Measurements from ENCODE around the gene MBD6. TPM values are rescaled to one million over a fixed set of nuclear protein-coding genes. Genes with fewer than 3 reads are reported as not detected.
"Not testable (repeated sequence)": the region's sequence is repeated elsewhere in the genome, so short reads cannot be mapped to it uniquely, and the experiment has no call there.

Gene MBD6
- total RNA-seq, 1 donor from 2014 or later = 63.3 TPM

DNA sequence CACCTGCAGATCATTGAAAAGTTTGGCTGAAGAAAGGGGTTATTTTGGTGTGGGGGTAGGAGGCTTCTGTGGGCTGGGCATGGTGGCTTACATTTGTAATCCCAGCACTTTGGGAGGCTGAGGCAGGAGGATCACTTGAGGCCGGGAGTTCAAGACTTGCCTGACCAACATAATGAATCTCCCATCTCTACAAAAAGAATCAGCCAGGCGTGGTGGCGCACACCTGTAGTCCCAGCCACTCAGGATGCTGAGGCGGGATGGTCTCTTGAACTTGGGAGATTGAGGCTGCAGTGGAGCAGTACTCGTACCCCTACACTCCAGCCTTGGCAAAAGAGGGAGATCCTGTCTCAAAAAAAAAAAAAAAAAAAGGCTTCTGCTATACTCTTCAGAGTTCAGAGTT, 9.4 kb upstream of the MBD6 start:
- Mint-ChIP-seq H3K36me3 (ENCODE audit: low read depth) (peaks cover 67% of the 10 kb centered on the region), H3K4me3 (no peak overlapping the region), H3K27me3 (ENCODE audit: insufficient read depth) (no peaks in the 10 kb centered on the region), H3K9me3 (no peaks in the 10 kb centered on the region), H3K27ac (peak overlapping the region; percentile 74), H3K4me1 (ENCODE audit: low read depth) (peaks cover 39% of the 10 kb centered on the region)
- intact Hi-C loops (cut with micrococcal nuclease) = no loop called here
- DNase-seq (ENCODE audit: low spot score) = no peak

DNA sequence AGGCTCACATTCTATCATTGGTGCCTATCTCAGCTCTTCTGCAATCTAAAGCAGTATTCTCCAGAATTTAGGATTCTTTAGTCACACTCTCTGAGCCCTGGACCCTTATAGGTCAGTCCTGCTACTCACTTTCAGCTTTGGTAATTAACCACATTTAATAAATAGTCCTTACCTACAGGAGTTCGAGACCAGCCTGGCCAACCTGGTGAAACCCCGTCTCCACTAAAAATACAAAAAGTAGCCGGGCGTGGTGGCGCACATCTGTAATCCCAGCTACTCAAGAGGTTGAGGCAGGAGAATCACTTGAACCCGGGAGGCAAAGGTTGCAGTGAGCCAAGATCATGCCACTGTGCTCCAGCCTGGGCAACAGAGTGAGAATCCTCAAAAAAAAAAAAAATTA, 8.9 kb upstream of the MBD6 start:
- H3K27me3 Mint-ChIP-seq (ENCODE audit: insufficient read depth); intact Hi-C loops (cut with micrococcal nuclease); DNase-seq (ENCODE audit: low spot score); H3K9me3 Mint-ChIP-seq; H3K27ac Mint-ChIP-seq; H3K4me3 Mint-ChIP-seq: not testable (repeated sequence)
- peaks cover 43% of the 10 kb centered on the region for H3K4me1 Mint-ChIP-seq (ENCODE audit: low read depth)
- peaks cover 70% of the 10 kb centered on the region for H3K36me3 Mint-ChIP-seq (ENCODE audit: low read depth)

DNA sequence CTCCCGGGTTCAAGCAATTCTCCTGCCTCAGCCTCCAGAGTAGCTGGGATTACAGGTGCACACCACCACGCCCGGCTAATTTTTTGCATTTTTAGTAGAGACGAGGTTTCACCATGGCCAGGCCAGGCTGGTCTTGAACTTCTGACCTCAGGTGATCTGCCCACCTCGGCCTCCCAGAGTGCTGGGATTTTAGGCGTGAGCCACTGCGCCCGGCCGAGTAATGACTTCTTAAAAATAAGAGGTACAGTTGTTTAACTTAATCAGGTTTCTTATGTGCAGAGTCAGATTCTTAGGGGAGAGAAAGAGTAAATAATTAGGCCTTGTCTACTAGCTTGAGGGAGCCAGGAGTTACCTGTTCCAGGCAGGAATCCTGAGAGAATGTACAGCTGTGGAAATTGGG, 8.4 kb upstream of the MBD6 start:
- peaks cover 49% of the 10 kb centered on the region for H3K4me1 Mint-ChIP-seq (ENCODE audit: low read depth)
- H3K9me3 Mint-ChIP-seq; H3K4me3 Mint-ChIP-seq; intact Hi-C loops (cut with micrococcal nuclease); H3K27me3 Mint-ChIP-seq (ENCODE audit: insufficient read depth); DNase-seq (ENCODE audit: low spot score); H3K27ac Mint-ChIP-seq: not testable (repeated sequence)
- peaks cover 71% of the 10 kb centered on the region for H3K36me3 Mint-ChIP-seq (ENCODE audit: low read depth)

DNA sequence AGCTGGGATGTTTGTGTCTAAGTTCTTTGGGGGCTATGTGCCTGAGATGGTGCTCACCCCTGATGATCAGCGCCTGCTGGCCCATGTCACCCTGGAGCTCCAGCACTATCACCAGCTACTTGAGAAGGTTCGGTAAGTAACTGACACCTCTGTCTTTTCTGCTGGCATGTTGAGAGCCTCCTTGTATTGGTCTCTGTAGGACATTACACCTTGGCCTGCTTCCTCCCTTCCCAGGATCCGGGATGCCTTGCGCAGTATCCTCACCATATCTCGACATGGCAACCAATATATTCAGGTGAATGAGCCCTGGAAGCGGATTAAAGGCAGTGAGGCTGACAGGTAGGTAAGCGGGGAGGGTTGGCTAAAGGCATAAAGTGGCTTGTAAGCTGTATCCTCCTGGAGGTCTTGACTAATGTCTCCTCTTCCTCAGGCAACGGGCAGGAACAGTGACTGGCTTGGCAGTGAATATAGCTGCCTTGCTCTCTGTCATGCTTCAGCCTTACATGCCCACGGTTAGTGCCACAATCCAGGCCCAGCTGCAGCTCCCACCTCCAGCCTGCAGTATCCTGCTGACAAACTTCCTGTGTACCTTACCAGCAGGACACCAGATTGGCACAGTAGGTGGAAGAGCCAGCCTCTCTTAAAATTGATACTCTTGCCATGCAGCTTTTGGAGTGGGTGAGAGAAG, 7.8 kb upstream of the MBD6 start:
- peak overlapping the region; percentile 40 for H3K27ac Mint-ChIP-seq
- intact Hi-C loops (cut with micrococcal nuclease) = no loop called here
- no peaks in the 10 kb centered on the region for H3K9me3 Mint-ChIP-seq
- DNase-seq (ENCODE audit: low spot score) = no peak
- peaks cover 52% of the 10 kb centered on the region for H3K4me1 Mint-ChIP-seq (ENCODE audit: low read depth)
- no peaks in the 10 kb centered on the region for H3K27me3 Mint-ChIP-seq (ENCODE audit: insufficient read depth)
- no peak overlapping the region for H3K4me3 Mint-ChIP-seq
- peaks cover 71% of the 10 kb centered on the region for H3K36me3 Mint-ChIP-seq (ENCODE audit: low read depth)

DNA sequence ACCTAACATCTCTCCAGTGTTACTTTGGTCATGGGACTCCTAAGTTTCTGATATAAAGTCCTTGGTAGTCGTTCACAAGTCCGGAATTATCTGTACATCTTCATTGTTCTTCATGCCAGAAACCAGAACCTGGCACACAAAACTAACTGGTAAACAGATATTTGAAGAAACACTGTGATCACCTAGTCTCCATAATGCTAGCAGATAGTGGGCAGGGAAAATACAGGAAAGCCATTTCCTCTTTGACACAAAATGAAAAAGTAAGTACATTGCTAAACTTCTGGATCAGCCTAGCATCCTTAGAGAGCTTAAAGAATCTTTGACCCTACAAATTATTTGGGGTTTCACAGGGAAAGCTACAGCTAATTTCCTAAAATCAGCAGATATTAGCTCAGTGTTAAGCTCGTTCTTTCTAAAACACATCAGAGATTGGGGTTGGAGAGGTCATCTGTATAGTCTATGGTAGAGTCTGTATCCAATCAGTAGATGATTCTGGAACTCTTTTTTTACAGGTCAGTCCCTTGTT, 7.2 kb upstream of the MBD6 start:
- Mint-ChIP-seq H3K27ac (no peak overlapping the region), H3K27me3 (ENCODE audit: insufficient read depth) (no peaks in the 10 kb centered on the region), H3K9me3 (no peaks in the 10 kb centered on the region), H3K36me3 (ENCODE audit: low read depth) (peaks cover 72% of the 10 kb centered on the region), H3K4me3 (no peak overlapping the region), H3K4me1 (ENCODE audit: low read depth) (peaks cover 52% of the 10 kb centered on the region)
- intact Hi-C loops (cut with micrococcal nuclease) = no loop called here
- DNase-seq (ENCODE audit: low spot score) = no peak

DNA sequence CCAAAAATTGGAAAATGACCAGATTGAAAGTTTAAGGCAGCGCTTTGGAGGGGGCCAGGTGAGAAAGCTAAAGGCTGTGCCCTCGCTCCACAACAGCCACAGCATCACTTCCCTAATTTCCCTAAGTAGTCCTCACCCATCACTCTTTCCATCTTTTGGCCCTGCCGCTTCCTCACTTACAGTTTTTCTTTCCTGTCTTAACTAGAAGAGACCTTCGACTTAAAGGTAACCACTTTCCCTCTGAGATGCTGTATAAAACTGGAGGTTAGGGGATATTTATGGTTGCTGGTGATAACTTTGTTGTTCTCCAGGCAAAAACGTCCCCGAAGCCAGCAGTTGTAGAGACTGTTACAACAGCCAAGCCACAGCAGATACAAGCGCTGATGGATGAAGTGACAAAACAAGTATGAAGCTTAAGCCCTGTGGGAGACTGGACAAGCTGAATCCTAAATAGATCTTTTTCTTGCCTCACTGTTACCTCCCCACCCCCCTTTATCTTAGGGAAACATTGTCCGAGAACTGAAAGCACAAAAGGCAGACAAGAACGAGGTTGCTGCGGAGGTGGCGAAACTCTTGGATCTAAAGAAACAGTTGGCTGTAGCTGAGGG, 6.6 kb upstream of the MBD6 start:
- Mint-ChIP-seq H3K4me1 (ENCODE audit: low read depth) (peaks cover 55% of the 10 kb centered on the region), H3K9me3 (no peaks in the 10 kb centered on the region), H3K27ac (no peak overlapping the region), H3K36me3 (ENCODE audit: low read depth) (peaks cover 72% of the 10 kb centered on the region), H3K4me3 (no peak overlapping the region), H3K27me3 (ENCODE audit: insufficient read depth) (no peaks in the 10 kb centered on the region)
- intact Hi-C loops (cut with micrococcal nuclease) = no loop called here
- DNase-seq (ENCODE audit: low spot score) = no peak

DNA sequence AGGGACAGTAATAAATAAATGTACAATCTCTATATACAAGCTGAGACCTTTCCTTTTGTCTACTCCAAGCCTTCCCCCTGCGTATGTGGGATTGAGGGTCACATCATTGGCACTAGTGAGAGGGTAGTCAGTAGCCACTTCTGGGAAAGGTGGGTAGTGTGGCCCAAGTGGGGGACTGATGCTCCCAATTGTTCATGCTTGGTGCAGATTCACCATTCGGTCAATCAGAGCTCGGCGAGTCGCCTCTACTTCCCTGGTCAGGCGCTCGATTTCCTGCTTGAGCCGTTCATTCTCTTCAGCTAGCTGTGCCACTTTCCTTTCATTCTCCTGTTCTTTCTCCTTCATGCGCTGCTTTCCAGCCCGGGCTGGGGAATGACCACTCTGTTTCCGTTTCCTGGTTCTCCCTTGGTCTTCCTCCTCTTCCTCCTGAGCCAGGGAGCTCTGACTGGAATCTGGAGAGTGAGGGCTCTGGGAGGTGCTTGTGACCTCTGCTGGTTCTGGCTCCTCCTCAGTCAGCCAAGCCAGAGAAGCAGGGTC, 5.9 kb upstream of the MBD6 start:
- Mint-ChIP-seq H3K4me1 (ENCODE audit: low read depth) (peaks cover 57% of the 10 kb centered on the region), H3K36me3 (ENCODE audit: low read depth) (peaks cover 66% of the 10 kb centered on the region), H3K4me3 (no peak overlapping the region), H3K27me3 (ENCODE audit: insufficient read depth) (no peaks in the 10 kb centered on the region), H3K9me3 (no peaks in the 10 kb centered on the region), H3K27ac (peak overlapping the region; percentile 67)
- intact Hi-C loops (cut with micrococcal nuclease) = no loop called here
- DNase-seq (ENCODE audit: low spot score) = no peak

DNA sequence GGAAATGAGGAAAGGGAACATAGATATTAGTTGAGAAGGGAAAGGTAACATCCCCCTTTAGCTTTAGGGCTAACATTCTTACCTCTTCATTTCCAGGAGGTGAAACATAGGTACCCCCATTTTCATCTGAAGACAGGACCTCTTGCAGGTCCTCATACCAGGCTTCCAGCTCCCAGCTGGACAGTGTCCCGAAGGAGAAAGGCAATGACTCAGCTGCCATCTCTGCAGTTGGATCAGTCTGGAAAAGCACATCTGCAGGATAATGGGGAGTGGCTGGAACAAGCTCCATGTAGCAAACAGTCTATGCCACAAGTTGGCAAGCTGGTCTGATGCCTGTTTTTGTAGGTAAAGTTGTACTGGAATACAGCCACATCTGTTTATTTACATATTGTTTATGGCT, 5.4 kb upstream of the MBD6 start:
- no peaks in the 10 kb centered on the region for H3K27me3 Mint-ChIP-seq (ENCODE audit: insufficient read depth)
- no peak for DNase-seq (ENCODE audit: low spot score)
- peaks cover 62% of the 10 kb centered on the region for H3K36me3 Mint-ChIP-seq (ENCODE audit: low read depth)
- no peaks in the 10 kb centered on the region for H3K9me3 Mint-ChIP-seq
- peak overlapping the region; percentile 67 for H3K27ac Mint-ChIP-seq
- peak overlapping the region; percentile 19 for H3K4me3 Mint-ChIP-seq
- peaks cover 57% of the 10 kb centered on the region for H3K4me1 Mint-ChIP-seq (ENCODE audit: low read depth)
- intact Hi-C loops (cut with micrococcal nuclease) = no loop called here

DNA sequence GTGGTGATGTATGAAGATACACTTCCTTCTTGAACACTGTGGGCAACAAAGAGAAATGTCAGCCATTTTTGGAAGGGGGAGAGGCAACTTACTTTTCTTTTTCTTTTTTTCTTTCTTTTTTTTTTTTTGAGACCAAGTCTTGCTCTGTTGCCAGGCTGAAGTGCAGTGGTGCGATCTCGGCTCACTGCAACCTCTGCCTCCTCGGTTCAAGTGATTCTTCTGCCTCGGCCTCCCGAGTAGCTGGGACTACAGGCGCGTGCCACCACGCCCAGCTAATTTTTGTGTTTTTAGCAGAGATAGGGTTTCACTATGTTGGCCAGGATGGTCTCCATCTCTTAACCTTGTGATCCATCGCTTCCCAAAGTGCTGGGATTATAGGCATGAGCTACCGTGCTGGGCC, 4.9 kb upstream of the MBD6 start:
- H3K9me3 Mint-ChIP-seq; H3K27me3 Mint-ChIP-seq (ENCODE audit: insufficient read depth); intact Hi-C loops (cut with micrococcal nuclease); DNase-seq (ENCODE audit: low spot score): not testable (repeated sequence)
- Mint-ChIP-seq H3K4me3 (peak overlapping the region; percentile 22), H3K4me1 (ENCODE audit: low read depth) (peaks cover 53% of the 10 kb centered on the region), H3K27ac (peak overlapping the region; percentile 67), H3K36me3 (ENCODE audit: low read depth) (peaks cover 56% of the 10 kb centered on the region)

DNA sequence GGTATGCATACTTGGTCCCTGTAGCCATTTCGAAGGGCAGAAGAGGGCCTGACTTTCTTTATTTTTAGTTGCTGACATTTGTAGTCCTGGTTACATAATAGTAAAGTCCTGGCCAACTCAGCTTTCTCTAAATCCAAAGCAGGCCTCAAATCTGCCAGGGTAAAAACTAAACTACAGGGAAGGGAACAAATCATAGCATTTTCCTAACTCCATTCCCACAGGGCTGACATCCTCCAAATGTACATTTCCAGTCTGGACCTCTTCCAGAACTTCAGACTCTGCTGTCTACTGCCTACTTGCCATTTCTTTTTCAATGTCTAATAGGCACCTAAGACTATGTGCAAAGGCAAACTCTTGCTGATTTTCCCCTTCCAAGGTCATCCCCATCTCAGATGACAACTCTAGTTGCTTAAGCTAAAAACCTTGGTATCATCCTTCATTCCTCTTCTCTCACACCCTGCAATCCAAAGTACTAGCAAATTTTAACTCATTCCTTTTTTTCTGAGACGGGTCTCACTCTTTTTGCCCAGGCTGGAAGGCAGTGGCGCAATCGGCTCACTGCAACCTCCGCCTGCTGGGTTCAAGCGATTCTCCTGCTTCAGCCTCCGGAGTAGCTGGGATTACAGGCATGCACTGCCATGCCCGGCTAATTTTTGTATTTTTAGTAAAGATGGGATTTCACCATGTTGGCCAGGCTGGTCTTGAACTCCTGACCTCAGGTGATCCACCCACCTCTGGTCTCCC, 4.3 kb upstream of the MBD6 start:
- H3K27ac Mint-ChIP-seq = no peak overlapping the region
- peaks cover 50% of the 10 kb centered on the region for H3K4me1 Mint-ChIP-seq (ENCODE audit: low read depth)
- DNase-seq (ENCODE audit: low spot score) = no peak
- peak overlapping the region; percentile 97 for H3K4me3 Mint-ChIP-seq
- H3K36me3 Mint-ChIP-seq (ENCODE audit: low read depth) = peaks cover 50% of the 10 kb centered on the region
- intact Hi-C loops (cut with micrococcal nuclease) = no loop called here
- H3K27me3 Mint-ChIP-seq (ENCODE audit: insufficient read depth) = no peaks in the 10 kb centered on the region
- no peaks in the 10 kb centered on the region for H3K9me3 Mint-ChIP-seq

DNA sequence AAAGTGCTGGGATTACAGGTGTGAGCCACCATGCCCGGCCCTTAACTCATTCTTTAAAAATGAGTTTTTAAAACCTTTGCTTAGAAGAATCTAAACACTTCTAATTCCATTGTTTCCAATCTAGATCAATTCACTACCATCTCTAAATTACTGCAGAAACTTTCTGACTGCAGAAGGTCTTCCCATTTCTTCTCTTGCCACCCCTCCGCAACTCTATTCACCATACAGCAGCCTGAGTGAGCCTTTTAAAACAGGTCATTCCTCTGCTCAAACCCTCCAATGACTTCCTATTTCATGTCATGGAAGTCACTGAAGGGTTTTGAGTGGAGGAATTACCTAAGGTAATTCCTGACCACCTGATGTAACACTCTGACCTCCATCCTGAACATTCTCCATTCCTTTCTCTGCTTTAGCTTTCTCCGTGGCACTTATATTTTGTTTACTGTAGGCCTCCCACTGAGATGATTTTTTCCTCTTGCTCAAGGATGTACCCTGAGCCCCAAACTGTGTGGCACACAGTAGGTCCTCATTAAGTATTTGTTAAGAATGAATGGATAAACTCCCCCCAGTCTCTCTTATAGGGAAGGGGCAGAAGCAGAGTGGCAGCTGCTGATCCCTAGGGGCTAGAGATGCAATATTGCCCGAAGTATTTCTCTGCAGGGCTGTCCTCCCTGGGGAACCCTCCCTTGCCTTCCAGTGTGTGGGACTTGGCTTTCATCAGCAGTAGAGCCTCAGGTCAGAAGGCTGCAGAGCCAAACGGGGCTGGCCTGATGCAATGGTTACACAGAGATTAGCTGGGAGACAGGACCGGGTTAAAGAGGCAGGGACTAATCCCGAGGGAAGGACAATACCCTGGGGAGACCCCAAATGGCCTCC, 3.5 kb upstream of the MBD6 start:
- peaks cover 57% of the 10 kb centered on the region for H3K4me1 Mint-ChIP-seq (ENCODE audit: low read depth)
- peaks cover 50% of the 10 kb centered on the region for H3K36me3 Mint-ChIP-seq (ENCODE audit: low read depth)
- no peaks in the 10 kb centered on the region for H3K9me3 Mint-ChIP-seq
- H3K27me3 Mint-ChIP-seq (ENCODE audit: insufficient read depth) = no peaks in the 10 kb centered on the region
- intact Hi-C loops (cut with micrococcal nuclease) = no loop called here
- H3K27ac Mint-ChIP-seq = peak overlapping the region; percentile 100
- DNase-seq (ENCODE audit: low spot score) = no peak
- H3K4me3 Mint-ChIP-seq = peak overlapping the region; percentile 97

DNA sequence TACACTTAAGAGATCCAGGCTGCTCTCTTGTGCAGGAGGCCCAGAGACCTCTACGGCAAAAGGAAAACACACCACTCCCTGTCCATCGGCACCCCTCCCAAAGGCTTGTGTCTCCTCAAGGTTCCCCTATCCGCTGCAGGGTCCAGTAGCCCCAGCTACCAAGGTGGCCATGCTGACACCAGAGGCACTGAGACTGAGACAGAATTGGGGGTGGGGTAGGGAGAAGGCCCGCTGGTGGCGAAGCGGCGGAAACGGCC, 2.9 kb upstream of the MBD6 start:
- no peak for DNase-seq (ENCODE audit: low spot score)
- intact Hi-C loops (cut with micrococcal nuclease) = loop anchor here (1.0 to 5.0 kb wide), 9 partner anchors 31 to 1592 kb away; partner anchors contain the start of genes ARHGAP9, CTDSP2, GLI1 and MARS1
- Mint-ChIP-seq H3K4me3 (peak overlapping the region; percentile 97), H3K27ac (peak overlapping the region; percentile 100), H3K4me1 (ENCODE audit: low read depth) (peaks cover 62% of the 10 kb centered on the region), H3K27me3 (ENCODE audit: insufficient read depth) (no peaks in the 10 kb centered on the region), H3K9me3 (no peaks in the 10 kb centered on the region), H3K36me3 (ENCODE audit: low read depth) (peaks cover 47% of the 10 kb centered on the region)

Measured in activated T-helper 1 cell treated with anti-CD3 and anti-CD28 coated beads, Interleukin-12 subunit alpha, Interleukin-12 subunit beta, Interleukin-2, Interleukin-4 antibody, amounts not matched to agents 30 ng/mL and 10 ng/mL and 1 ng/mL, durations not matched to agents 14 hours and 24 hours and 36 hours (primary cell).